OCI-LY3 (cell line): ENCODE measurements around the gene TMEM11.

Experiments used
- EZH2phosphoT487 ChIP-seq: fragments of 200-600 bp; shearing (Covaris generic); IDR thresholded peaks from 2 replicates; pipeline ENCODE4 v1.6.1; 2018; ENCODE audit warnings: antibody characterized with exemption, mixed run types, low read depth
- TF ChIP-seq, protein P1 (sequence below): fragments of 200-600, 300-600 bp; sonication (generic); IDR thresholded peaks from 2 replicates; pipeline ENCODE4 v1.5.1; 2014; ENCODE audit warnings: antibody characterized with exemption, low read length, low read depth

DNA sequence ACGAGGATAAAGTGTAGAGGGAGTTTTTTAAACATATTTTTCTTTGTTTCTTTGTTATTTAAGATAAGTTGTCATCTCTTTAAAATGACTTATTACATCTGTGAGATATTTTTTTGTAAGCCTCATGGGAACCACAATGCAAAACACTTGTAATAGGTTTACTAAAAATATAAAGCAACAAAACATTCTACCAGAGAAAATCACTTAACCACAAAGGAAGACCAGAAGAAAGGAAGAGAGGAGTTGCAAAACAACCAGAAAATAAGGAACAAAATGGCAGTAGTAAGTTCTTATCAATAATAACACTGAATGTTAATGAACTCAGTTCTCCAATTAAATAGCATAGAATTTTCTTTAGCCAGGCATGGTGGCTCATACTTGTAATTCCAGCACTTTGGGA, 64.3 kb downstream of the TMEM11 start:
- TF ChIP-seq, protein P1, sequence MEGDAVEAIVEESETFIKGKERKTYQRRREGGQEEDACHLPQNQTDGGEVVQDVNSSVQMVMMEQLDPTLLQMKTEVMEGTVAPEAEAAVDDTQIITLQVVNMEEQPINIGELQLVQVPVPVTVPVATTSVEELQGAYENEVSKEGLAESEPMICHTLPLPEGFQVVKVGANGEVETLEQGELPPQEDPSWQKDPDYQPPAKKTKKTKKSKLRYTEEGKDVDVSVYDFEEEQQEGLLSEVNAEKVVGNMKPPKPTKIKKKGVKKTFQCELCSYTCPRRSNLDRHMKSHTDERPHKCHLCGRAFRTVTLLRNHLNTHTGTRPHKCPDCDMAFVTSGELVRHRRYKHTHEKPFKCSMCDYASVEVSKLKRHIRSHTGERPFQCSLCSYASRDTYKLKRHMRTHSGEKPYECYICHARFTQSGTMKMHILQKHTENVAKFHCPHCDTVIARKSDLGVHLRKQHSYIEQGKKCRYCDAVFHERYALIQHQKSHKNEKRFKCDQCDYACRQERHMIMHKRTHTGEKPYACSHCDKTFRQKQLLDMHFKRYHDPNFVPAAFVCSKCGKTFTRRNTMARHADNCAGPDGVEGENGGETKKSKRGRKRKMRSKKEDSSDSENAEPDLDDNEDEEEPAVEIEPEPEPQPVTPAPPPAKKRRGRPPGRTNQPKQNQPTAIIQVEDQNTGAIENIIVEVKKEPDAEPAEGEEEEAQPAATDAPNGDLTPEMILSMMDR = no peak
- no peak for TF ChIP-seq EZH2phosphoT487
